H1 (cell line): ENCODE results near the gene VWF. TPM values are rescaled to one million over a fixed set of nuclear protein-coding genes. Genes with fewer than 3 reads are reported as not detected.

Experiments used
- ASH2L ChIP-seq: fragments of 200-600, 300-600 bp; sonication (generic); IDR thresholded peaks from one replicate; pipeline ENCODE4 v1.7.1; 2017; ENCODE audit warnings: low read length
- CTBP2 ChIP-seq: IDR thresholded peaks from 2 replicates; pipeline ENCODE4 v1.7.0; 2011; ENCODE audit warnings: borderline replicate concordance, mild to moderate bottlenecking, moderate library complexity, mixed read lengths, low read length; ENCODE audit not compliant: insufficient read depth, insufficient read length
- MAFK ChIP-seq: IDR thresholded peaks from 2 replicates; pipeline ENCODE4 v1.6.1; 2012; ENCODE audit warnings: low read depth, mild to moderate bottlenecking, improper control_type of control experiment, low read length
- polyA plus RNA-seq, 7 experiments: library from polyadenylated mRNA; depleted of rRNA in 3 of 7; stranded (reverse) in 5 of 7; unstranded in 2 of 7; fragments of >200 nt in 5 of 7; fragments of 200-250 nt in 2 of 7; gene quantifications; 1 replicate in 5 of 7; 2 replicates in 1 of 7; 4 replicates in 1 of 7; pipeline versions ENCODE4 v1.2.1 to v1.2.3, GENCODE V29; 2011 to 2013; ENCODE audit warnings: missing spikeins in 2 of 7, mixed read lengths in 2 of 7
- total RNA-seq: library from RNA; stranded (reverse); fragmentation: NEBNext Ultra II Directional; extraction: Animal tissue kit (Norgen Biotek cat#: 25700); gene quantifications from 2 replicates; pipeline ENCODE4 v1.2.1, GENCODE V29; 2021

The VWF gene
- total and polyA plus RNA-seq, 2 of the 8 experiments (the other 6 are each of a cell fraction or from before 2014, with no cell fraction given), result 0.39 to 0.60 TPM

- TF ChIP-seq ASH2L (no peak), MAFK (no peak), CTBP2 (no peak)
- TF ChIP-seq, all 59 proteins: peak for 0
Measured at GRCh38 chr12:5921027-5921909, 203.2 kb downstream of the VWF start (continued).
